ENCODE results near the gene INSM1. TPM values are rescaled to one million over a fixed set of nuclear protein-coding genes. Genes with fewer than 3 reads are reported as not detected.

INSM1 gene
- polyA plus RNA-seq, 3 donors, result not detected

- peak overlapping the region; percentile 6 for H2AFZ ChIP-seq (ENCODE audit: insufficient read depth, low read depth, low read length, poor library complexity, severe bottlenecking)
- H3K9me3 ChIP-seq (replicated peaks in 1 of 2; ENCODE audit: control insufficient read depth in 1 of 2, insufficient read depth in 1 of 2, low read length in 2 of 2), result peaks cover 0 to 3% of the 10 kb centered on the region in 2 donors
- H3K9ac ChIP-seq (ENCODE audit: insufficient read depth, low read length, poor library complexity, severe bottlenecking), result no peak overlapping the region
- peaks cover 42% of the 10 kb centered on the region for H3K4me1 Mint-ChIP-seq
- peaks cover 0 to 11% (median 4%) of the 10 kb centered on the region in 7 donors for H3K9me3 Mint-ChIP-seq
- peak overlapping the region; percentile 57 to 91 (median 87) for H3K27ac Mint-ChIP-seq
- H3K36me3 ChIP-seq (replicated peaks in 1 of 2; ENCODE audit: control insufficient read depth in 1 of 2, insufficient read depth in 2 of 2, low read length in 2 of 2), result no peaks in the 10 kb centered on the region
- peaks cover 44 to 48% of the 10 kb centered on the region in 2 donors for H3K4me1 ChIP-seq (ENCODE audit: control insufficient read depth in 1 of 2, insufficient read depth in 2 of 2, low read length in 2 of 2)
- H3K4me3 ChIP-seq (replicated peaks in 1 of 3; ENCODE audit: low read depth in 2 of 3, low read length in 3 of 3), result peak overlapping the region in 1 of 3 experiments; percentile 47
- TF ChIP-seq CTCF (IDR thresholded peaks at IDR 0.05), result no peak
- DNase-seq, result peak in 1 of 3 donors; percentile 20
- H3K27me3 Mint-ChIP-seq (ENCODE audit: low read depth in 3 of 3), result no peaks in the 10 kb centered on the region
- peak overlapping the region; percentile 42 to 58 for H3K4me3 Mint-ChIP-seq
- H3K27ac ChIP-seq (ENCODE audit: low read depth in 1 of 2, low read length in 2 of 2), result peak overlapping the region; percentile 25 to 61
- peak overlapping the region; percentile 50 for H3K4me2 ChIP-seq (replicated peaks; ENCODE audit: extremely low read depth, low read length, poor library complexity, severe bottlenecking)
- no peaks in the 10 kb centered on the region for H4K20me1 ChIP-seq (ENCODE audit: insufficient read depth, low read length)
- WGBS (ENCODE audit: insufficient coverage), result 22% methylated on average over 3 of the region's 5 CpGs
- intact Hi-C loops (cut with micrococcal nuclease), result loop anchor here in 1 of 2 donors (5.0 kb wide), 1 partner anchor 67 kb away; no protein-coding TSS in a partner anchor
- H3K36me3 Mint-ChIP-seq, result no peaks in the 10 kb centered on the region
- no peaks in the 10 kb centered on the region for H3K27me3 ChIP-seq (ENCODE audit: control insufficient read depth in 2 of 2, insufficient read depth in 2 of 2, low read length in 2 of 2)
- no peaks in the 10 kb centered on the region for H3K79me2 ChIP-seq (ENCODE audit: insufficient read depth, low read length)
Measured at GRCh38 chr20:20334489-20334888, 33.4 kb upstream of the INSM1 start.

DNA sequence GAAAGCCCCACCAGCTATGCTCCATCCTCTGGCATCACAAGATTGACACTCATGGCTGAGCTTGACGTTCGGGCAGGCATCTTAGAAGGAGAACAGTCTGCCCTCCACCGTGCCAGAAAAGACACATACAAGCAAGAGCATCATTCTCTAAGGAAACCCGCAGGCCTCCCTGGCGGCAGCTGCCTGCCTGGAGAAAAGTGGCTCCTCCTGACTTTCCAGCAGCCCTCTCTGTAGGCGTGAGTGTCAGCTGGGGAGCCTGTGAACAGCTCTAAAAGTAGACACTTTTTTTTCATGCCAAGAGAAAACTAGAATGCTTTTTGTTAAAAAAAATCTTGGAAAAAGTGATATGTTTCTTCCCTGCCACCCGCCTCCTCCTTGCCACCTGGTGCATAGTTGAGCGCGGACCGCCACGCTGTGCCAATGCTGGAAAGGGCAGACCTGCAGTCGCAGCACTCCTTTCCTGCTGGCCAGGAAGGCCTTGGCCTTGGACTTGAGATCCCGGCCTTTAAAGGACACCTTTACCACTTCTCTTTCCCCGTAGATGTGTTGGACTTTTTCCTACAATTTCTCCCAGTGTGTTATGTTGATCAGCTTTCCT is 29.7 kb upstream of the INSM1 start:
- H3K36me3 ChIP-seq (replicated peaks in 1 of 2; ENCODE audit: control insufficient read depth in 1 of 2, insufficient read depth in 2 of 2, low read length in 2 of 2), result no peaks in the 10 kb centered on the region
- H3K4me1 Mint-ChIP-seq, result peaks cover 16% of the 10 kb centered on the region
- intact Hi-C loops (cut with micrococcal nuclease), result no loop called here
- H3K9me3 Mint-ChIP-seq, result peaks cover 0 to 9% (median 4%) of the 10 kb centered on the region in 7 donors
- H3K9ac ChIP-seq (ENCODE audit: insufficient read depth, low read length, poor library complexity, severe bottlenecking), result no peak overlapping the region
- H3K4me2 ChIP-seq (replicated peaks; ENCODE audit: extremely low read depth, low read length, poor library complexity, severe bottlenecking), result no peak overlapping the region
- no peak overlapping the region for H3K4me3 ChIP-seq (replicated peaks in 1 of 3; ENCODE audit: low read depth in 2 of 3, low read length in 3 of 3)
- no peak overlapping the region for H2AFZ ChIP-seq (ENCODE audit: insufficient read depth, low read depth, low read length, poor library complexity, severe bottlenecking)
- H3K27ac Mint-ChIP-seq, result no peak overlapping the region
- 98% methylated on average over 9 of the region's 14 CpGs for WGBS (ENCODE audit: insufficient coverage)
- peaks cover 2 to 5% (median 2%) of the 10 kb centered on the region in 3 donors for H3K27me3 Mint-ChIP-seq (ENCODE audit: low read depth in 3 of 3)
- H3K4me1 ChIP-seq (ENCODE audit: control insufficient read depth in 1 of 2, insufficient read depth in 2 of 2, low read length in 2 of 2), result peaks cover 16 to 19% of the 10 kb centered on the region in 2 donors
- H3K4me3 Mint-ChIP-seq, result no peak overlapping the region
- no peak for DNase-seq
- H3K27ac ChIP-seq (ENCODE audit: low read depth in 1 of 2, low read length in 2 of 2), result no peak overlapping the region
- no peaks in the 10 kb centered on the region for H4K20me1 ChIP-seq (ENCODE audit: insufficient read depth, low read length)
- H3K79me2 ChIP-seq (ENCODE audit: insufficient read depth, low read length), result no peaks in the 10 kb centered on the region
- H3K27me3 ChIP-seq (ENCODE audit: control insufficient read depth in 2 of 2, insufficient read depth in 2 of 2, low read length in 2 of 2), result no peaks in the 10 kb centered on the region
- H3K9me3 ChIP-seq (replicated peaks in 1 of 2; ENCODE audit: control insufficient read depth in 1 of 2, insufficient read depth in 1 of 2, low read length in 2 of 2), result peaks cover 0 to 3% of the 10 kb centered on the region in 2 donors
- no peak for TF ChIP-seq CTCF (IDR thresholded peaks at IDR 0.05)
- no peaks in the 10 kb centered on the region for H3K36me3 Mint-ChIP-seq
